Glomerular visceral epithelial cell (primary cell): ENCODE results near the gene NUAK1.

Experiments
- DNase-seq: peaks from one replicate; pipeline ENCODE4 v3.0.0-alpha.2; 2016; ENCODE audit errors: extremely low spot score

NUAK1 gene

DNA sequence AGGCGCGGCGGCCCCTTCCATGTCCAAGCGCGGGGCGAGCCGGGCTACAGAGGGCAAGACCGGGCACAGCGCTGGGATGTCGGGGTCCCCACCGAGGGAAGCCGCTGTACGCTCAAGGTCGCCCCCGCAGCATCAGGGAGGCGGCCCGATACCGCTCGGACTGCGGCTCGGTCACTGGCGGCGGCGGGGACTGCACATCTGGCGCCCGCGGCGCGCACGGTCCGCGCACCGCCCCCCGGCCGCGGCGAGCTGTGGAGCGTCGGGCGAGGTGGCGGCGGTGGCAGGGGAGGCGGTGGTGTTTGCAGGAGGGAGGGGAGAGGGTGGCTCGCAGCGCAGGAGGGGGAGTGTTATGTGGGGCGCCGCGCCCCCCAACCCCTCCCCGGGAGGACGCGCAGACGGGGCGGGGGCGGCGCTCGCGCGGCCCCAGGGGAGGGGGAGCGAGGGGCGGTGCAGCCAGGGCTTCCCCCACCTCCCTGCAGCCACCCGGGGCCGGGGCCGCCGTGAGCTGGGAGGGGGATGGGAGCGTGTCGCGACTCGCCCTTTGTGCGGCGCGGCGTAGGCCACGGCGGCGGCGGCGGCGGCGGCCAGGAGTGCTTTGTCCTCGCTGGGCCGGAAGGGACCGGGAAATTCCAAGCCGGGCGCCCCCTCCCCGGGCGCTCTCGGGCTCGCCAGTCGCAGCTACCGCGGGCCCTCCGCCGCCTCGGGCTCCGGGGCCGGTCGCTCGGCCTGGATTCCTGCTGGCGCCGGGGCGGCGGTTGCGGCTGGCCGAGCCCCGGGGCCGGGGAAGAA, at the start of gene NUAK1:
TSS of gene NUAK1 (minus strand) at position 322 of the 789 bp plus-strand sequence. CDS start at position 21, 301 bp downstream.
- peak; percentile 86 for DNase-seq

DNA sequence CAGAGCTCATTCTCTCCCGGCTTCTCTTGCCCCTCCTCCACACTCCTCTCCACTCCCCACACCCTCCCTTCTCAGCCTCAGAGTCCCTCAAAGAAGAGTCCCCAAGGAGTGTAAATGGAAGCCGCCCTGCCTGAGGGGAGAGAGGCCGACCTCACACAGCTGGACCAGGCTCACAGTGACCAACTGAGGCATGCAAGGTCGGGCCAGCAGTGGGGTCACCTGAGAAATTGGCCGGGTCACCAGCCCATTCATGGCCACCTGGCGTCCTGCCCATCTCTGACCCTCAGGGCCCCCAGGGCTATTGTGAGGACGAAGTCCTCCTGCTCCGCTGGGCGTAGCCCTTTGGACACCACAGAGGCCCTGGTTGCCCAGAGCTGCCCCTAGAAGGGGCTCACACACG, 49.5 kb upstream of the NUAK1 start:
- DNase-seq = no peak

DNA sequence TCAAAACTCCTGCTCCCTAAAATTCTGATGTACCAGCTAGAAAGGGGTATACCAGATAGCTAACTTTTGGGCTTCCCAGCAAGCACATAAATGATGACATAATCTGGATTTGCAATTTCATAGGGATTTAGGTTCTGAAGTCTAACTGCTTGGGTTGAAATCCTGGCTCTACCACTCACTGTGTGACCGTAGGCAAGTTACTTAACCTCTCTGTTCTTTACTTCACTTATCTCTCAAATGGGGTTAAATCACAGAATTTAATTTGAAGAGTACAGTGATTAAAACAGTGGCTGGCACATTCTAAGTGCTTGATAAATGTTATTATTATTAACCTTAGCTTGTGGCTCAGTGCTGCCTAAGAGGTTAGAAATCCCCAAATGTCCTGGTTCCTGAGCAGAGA, 49.1 kb upstream of the NUAK1 start:
- no peak for DNase-seq

DNA sequence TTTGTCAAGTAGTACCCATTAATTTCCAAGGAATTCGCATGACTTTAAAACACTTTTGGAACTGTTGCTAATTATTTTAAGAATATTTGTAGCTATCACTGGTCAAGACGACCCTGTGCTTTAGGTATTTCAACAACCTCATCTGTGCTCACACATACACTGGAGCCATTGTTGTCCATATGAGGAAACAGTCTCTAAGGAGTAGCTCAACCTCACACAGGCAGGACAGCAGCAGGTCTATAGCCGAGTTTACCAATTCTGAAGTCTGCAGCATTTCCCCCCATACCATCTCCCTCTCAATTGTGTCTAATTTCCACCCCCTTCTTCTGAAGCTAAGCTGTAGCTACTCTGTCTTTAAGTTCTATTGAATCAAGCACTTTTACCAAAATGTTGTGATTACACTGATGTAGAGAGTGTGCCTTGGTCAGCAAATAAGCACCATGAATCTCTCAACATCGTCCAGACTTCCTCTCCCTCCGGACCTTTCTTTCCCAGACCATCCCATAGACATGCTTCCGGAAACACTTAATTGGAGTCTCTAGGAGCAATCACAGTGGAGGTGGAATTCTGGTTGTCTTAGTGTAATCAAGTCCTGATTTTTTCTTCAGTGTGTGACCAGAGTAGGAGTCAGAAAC, 48.5 kb upstream of the NUAK1 start:
- no peak for DNase-seq

DNA sequence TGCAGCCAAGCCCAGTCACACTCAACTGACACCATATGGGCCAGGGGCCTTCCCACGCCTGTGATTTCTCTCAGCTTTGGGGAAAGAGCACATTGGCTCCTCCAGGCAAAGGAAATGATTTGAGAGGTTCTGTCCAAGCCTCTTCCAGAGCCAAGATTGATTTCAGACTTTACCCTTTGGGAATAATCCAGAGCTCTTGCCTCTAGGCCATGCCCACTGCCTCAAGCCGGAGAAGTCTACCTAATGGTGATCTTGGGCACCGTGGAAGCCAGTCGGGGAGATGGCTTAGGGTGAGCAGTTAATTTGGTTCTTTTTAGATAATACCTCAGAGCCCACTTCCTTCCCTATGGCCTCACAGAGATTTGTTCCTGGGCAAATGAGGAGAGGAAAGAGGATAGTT, 45.0 kb upstream of the NUAK1 start:
- no peak for DNase-seq

DNA sequence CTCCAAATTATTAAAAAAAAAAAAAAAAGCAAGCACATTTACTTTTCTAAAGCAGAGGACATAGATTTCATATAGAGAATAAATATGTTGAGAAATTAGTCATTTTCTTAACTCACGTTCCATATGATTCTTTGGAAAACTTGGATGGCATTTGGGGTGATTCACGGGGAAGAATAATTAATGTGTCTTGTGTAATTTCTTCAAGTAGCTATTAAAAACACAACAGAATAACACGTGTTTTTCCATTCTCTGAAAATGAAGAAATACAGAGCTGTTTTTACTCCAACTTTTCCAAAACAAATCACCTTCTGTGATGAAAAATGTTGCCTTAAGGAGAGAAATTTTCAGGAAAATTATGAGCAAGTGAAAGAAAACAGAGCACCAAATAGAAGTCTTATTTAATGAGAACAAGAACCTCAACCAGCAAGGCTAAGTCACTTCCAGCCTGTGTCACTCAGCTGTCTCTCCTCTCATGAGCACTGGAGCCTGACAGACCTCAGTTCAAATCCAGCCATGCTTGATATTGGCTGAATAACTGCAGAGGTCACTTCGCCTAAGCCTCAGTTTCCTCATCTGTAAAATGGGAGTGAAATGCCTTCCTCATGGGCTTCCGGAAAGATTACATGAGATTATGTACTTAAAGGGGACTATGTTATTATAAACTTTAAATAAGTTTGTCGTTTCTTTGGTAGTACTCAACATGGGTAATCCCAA, 42.8 kb upstream of the NUAK1 start:
- DNase-seq = no peak

DNA sequence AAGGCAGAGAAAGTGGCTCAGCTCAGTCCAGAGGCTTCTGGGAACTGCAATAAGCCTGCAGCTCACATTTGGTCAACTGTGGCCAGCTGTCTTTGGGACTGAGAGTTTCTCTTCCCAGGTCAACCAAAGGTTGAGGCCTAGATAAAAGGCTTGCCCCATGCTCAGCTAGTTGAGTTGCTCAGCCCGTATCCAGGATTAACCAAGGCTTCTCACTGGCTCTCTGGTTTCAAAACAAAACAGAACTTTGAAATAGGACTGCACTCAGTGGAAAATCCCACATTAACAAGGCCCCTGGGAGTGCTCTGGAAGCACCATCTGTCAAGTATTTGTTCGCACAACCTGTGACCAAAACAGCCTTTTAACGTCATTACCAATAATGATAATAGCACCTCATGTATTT, 40.3 kb upstream of the NUAK1 start:
- DNase-seq = no peak

DNA sequence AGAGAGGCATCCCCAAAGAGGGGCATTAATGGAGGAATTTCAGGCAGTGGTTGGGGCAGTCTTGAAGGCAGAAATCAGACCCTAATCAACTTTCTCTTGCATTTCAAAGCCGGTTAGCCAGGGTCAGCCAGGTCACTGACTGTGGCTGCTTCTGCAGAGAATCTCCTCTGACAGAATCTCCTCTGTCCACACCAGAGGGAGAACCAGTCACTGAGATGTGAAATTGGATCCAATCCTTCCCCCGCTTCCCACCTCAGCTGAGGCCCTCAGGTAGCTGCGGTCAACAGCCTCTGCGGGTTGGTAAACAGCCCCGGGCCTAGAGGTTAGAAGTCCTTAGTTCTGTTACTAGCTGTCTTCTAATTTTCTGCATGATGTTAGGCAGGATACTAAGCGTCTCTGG, 39.8 kb upstream of the NUAK1 start:
- no peak for DNase-seq

DNA sequence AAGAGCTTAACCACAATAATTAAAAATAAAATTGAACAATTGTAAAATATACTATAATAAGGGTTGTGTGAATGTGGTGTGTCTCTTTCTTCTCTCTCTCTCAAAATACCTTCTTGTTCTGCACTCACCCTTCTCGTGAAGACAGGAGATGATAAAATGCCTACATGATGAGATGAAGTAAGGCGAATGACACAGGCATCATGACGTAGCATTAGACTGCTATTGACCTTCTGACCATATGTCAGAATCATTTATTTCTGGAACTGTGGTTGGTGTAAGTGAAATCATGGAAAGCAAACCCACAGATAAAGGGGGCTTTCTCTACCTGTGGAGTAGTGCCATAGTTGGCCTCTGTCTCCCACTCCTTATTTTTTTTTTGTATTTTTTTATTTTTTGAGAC, 37.8 kb upstream of the NUAK1 start:
- no peak for DNase-seq

DNA sequence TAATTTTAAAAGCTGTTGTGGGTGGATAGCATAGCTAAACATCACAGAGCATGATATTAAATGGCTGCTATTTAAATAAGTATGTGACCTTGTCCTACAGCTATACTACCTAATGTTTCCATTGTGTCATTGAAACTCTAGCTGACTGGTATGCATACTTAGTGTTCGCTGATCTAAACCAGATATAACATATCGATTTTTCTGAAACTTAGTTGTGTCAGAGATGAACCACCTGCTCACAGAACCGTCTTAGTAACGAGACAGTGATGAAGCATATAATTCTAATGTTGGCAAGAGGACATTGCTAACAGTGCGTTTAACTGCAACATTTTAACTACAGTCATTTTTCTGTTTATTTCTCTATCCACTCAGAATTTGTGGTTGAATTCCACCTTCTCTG, 36.1 kb upstream of the NUAK1 start:
- DNase-seq = no peak

DNA sequence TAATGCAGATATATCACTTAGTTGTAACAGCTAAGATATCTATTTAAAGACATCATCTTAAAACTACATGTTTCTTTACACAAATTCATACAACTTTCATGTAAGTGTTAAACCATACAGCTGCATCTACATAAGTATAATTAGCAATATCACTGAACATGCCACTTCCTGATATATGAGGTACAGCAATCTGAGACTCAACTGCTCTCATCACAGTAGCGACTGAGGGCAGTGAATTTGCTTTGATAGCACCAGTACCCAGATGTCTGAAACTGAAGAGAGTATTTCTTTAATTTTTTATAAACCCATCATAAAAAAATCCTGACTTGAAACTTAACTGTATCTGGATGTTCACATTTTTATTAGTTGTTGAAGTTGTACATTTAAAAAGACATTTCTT, 34.7 kb upstream of the NUAK1 start:
- no peak for DNase-seq

DNA sequence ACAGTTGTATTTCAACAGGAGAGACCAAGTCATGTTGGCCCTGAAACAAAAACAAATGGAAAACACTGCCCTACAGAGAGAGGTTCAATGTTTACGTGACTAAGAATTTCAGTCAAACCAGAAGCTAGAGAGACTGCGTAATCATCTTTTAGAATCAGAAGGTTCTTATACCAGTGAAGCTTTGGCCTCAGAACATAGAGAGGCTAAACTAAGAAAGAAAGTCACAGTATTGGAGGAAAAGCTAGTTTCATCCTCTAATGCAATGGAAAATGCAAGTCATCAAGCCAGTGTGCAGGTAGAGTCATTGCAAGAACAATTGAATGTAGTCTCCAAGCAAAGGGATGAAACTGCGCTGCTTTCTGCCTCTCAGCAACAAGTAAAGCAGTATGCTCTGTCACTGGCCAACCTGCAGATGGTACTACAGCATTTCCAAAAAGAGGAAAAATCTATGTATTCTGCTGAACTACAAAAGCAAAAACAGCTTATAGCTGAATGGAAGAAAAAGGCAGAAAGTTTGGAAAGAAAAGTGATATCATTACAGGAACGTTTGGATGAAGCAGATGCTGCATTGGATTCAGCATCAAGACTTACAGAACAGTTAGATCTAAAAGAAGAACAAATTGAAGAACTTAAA, 32.5 kb upstream of the NUAK1 start:
- DNase-seq = no peak

DNA sequence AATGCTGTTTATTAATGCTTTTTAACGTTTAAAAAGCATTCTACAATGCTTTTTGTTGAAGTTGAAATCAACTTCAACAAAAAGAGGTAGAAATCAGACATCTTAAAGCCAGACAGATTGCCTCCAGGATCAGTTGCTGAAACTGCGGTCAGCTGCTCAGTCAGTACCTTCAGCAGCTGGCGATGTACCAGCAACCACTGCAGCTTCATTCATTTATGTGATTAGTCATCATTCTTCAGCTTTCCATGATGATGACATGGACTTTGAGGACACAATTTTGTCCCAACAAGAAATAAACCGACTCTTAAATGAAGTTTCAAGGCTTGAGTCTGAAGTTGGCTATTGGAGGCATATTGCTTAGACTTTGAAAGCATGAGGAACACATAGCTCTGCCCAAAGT, 31.5 kb upstream of the NUAK1 start:
- DNase-seq = peak; percentile 41

DNA sequence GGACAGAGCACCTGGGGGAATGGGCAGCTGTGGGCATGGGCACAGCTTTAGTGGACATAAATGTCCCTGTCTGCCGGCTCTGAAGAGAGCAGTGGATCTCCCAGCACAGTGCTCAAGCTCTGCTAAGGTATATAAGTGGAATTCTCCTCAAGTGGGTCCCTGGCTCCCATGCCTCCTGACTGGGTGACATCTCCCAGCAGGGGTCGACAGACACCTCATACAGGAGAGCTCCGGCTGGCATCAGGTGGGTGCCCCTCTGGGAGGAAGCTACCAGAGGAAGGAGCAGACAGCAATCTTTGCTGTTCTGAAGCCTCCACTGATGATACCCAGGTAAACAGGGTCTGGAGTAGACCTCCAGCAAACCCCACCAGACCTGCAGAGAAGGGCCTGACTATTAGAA, 25.0 kb upstream of the NUAK1 start:
- no peak for DNase-seq

DNA sequence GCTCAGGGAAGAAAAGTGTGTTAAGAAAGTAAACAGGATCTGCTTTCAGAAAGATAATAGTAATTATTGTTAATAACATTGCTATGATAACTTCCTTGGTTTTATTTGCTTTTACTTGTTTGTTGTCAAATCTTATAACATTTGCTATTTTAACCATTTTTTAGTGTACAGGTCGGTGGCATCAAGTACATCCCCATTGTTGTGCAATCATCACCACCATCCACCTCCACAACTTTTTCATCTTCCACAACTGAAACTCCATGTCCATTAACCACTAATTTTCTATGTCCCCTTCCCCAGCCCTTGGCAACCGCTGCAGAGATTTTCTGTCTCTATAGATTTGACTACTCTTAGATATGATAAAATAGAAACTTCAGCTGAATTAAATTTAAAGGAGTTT, 22.7 kb upstream of the NUAK1 start:
- no peak for DNase-seq

DNA sequence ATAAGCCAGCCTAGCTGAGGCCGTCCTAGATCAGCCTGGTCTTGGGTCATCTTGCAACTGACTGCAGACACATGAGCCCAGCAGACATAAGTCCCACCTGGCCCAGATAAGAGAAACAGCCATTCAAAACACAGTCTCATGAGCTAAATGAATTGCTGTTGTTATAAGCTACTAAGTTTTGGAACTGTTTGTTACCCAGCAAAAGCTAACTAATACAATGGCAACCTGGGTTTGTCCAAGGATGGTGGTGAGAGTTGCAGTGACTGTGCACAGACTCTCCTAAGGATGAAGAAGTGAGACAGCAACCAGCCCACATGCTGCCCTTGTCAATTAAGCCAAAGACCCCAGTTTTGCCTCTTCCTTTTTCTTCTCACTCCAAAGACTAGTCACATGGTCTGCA, 22.2 kb upstream of the NUAK1 start:
- no peak for DNase-seq

DNA sequence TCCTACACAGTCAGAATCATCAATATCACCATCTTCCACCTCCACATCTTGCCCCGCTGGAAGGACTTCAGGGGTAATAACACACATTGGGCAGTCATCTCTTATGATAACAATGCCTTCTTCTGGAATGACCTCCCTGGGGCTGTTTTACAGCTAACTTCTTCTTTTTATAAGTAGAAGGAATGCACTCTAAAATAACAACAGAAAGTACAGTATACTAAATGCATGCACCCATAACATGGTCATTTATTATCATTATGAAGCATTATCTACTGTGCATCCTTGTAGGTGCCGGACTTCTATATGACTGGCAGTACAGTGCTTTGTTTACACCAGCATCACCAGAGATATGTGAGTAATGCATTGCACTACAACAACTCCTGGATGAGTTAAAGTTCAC, 19.0 kb upstream of the NUAK1 start:
- DNase-seq = no peak

DNA sequence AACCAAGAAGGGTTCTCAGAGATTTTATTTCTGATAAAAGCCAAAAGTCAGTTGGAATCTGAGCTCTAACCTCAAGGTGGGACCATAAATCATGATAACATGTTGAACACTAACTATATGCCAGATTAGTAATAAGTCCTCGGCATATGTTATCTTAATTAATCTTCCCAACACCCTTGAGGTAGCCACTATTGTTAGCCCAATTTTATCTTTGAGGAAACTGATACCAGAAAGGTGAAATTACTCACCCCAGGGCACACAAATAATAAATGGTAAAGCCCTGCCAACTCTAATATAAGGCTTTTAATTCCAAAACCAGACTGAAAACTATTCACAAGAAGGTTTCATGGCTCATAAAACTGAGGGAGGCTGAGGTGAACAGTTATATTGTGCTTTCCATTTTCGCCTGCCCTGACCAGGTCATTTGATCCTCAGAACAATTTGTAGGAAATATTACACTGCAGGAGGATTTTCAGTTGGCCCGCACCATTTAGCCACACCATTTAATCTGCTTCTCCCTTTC, 16.1 kb upstream of the NUAK1 start:
- no peak for DNase-seq

DNA sequence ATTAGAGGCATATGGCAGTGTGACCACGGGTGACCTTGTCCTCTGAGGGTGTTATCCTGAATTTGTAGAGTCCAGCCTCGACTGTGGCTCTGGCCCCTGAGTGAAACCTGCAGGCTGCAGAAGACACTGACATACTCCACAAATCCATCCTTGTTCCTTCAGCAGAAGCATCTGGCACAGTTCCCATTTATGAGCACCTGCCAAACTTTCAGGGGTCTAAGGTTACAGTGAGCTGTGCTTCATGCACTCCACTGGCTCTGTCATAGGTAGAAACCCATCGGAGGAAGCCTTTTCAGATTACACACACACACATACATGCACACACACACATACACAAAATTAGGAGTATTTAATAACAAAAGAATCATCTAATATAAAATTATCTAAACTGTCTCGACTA, 13.6 kb upstream of the NUAK1 start:
- DNase-seq = no peak

DNA sequence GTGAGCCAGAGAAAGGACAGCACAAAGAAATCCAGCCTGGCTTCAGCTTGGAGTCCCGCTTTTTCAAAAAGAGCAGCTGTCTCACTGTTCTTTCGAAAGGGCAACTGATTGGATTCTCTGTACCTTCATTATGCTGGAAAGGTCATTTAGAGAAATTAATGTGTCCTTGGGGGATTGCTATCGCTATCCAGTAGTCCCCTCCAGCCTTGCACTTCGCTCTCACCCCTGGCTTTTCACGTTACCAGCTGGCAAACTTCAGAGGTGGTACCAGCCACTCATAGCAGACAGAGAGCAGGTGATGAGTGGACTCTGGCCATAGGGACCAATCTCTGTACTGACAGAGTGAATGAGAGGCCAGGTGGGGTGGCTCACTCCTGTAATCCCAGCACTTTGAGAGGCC, 11.8 kb upstream of the NUAK1 start:
- no peak for DNase-seq

DNA sequence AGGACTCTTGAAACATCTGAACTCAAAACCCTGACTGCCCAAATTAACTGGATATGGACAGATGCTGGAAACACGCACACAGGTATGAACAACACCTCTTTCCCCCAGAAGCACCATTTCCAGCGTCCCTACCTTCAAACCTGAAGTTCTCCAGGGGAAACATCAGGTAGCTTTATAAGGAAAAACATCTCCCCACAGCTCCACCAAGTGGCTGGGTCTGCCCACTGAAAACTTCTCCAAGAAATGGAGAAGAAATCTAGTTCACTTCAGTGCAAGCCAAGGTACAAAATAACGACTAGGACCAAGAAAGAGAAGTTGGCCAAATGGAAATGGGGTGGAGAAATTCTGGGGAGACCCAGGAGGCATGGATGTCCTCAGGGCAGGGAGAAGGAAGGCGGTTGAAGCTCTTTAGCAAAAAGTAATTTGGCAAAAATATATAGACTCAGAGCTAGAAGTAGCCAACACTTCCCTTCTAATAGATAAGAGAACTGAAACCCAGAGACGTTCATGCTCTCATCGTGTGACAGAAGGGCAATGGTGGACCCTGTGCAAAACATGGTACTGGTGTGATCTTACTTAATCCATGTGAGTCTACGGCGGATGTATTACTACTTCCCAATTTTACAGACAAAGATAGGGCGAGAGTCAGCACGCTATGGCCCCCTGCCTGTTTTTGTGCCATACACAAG, 10.5 kb upstream of the NUAK1 start:
- DNase-seq = peak; percentile 44

DNA sequence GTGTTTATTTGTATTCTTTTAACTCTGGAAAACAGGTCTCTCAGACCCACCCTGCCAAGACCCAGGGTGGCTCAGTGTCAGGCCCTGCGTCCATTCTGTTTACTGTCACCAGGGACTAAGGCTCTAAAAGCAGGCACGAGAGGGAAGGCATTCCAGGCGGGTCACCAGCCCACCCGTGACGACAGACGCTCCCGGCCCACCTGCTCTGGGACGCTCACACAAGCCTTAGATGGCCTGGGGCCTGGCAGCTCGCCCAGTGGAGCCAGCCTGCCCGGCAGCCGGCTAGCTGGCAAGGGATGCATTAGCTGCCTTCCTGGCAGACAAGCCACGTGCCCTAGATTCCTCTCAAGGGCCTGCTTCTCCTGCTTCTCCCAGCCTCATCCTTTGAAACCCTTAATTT, 9.2 kb upstream of the NUAK1 start:
- DNase-seq = no peak
